Measurements from ENCODE around the gene UTP18.
A peak's percentile ranks its signal among the peaks of the same experiment; 100 is the strongest.

GRCh38 chr17:51298508-51299371 lies 38.4 kb downstream of the UTP18 start:
- TF ChIP-seq, protein P1, sequence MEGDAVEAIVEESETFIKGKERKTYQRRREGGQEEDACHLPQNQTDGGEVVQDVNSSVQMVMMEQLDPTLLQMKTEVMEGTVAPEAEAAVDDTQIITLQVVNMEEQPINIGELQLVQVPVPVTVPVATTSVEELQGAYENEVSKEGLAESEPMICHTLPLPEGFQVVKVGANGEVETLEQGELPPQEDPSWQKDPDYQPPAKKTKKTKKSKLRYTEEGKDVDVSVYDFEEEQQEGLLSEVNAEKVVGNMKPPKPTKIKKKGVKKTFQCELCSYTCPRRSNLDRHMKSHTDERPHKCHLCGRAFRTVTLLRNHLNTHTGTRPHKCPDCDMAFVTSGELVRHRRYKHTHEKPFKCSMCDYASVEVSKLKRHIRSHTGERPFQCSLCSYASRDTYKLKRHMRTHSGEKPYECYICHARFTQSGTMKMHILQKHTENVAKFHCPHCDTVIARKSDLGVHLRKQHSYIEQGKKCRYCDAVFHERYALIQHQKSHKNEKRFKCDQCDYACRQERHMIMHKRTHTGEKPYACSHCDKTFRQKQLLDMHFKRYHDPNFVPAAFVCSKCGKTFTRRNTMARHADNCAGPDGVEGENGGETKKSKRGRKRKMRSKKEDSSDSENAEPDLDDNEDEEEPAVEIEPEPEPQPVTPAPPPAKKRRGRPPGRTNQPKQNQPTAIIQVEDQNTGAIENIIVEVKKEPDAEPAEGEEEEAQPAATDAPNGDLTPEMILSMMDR (optimal IDR thresholded peaks at IDR 0.05 in 1 of 3, IDR thresholded peaks at IDR 0.05 in 1 of 3, conservative IDR thresholded peaks at IDR 0.05 in 1 of 3; ENCODE audit: extremely low read depth in 1 of 3, insufficient read depth in 2 of 3, low read length in 3 of 3): peak; percentile 47 to 63 (median 62)
- TF ChIP-seq EZH2 (IDR thresholded peaks at IDR 0.05; ENCODE audit: low read length): no peak

Measured in keratinocyte (primary cell).